Effector memory CD8-positive, alpha-beta T cell (primary cell): Measurements from ENCODE around the gene PRX.
A peak's percentile ranks its signal among the peaks of the same experiment; 100 is the strongest.
"Not testable (repeated sequence)": the region's sequence is repeated elsewhere in the genome, so short reads cannot be mapped to it uniquely, and the experiment has no call there.

Experiments
- ATAC-seq: fragments of 150-1000 bp; cut with Tn5 transposase; replicated peaks from 2 replicates; pipeline ENCODE4 v1.10.0; 2021; ENCODE audit warnings: mild to moderate bottlenecking, moderate library complexity
- DNase-seq, 3 experiments: peaks; one replicate each; pipeline ENCODE4 v3.0.0; 2021
- H3K27ac Mint-ChIP-seq, 2 donors: one replicate each; pipeline ENCODE4 v1.8.0; 2022; ENCODE audit warnings: mild to moderate bottlenecking in 2 of 2, mixed read lengths in 2 of 2, moderate library complexity in 2 of 2
- H3K27me3 Mint-ChIP-seq, 2 donors: one replicate each; pipeline ENCODE4 v1.8.0; 2022; ENCODE audit warnings: mixed read lengths in 2 of 2
- H3K36me3 Mint-ChIP-seq: one replicate; pipeline ENCODE4 v1.8.0; 2022; ENCODE audit warnings: mild to moderate bottlenecking, moderate library complexity, mixed read lengths; ENCODE audit not compliant: insufficient read depth
- H3K4me1 Mint-ChIP-seq, 2 donors: one replicate each; pipeline ENCODE4 v1.8.0; 2022; ENCODE audit warnings: low read depth in 2 of 2, mixed read lengths in 2 of 2
- H3K4me3 Mint-ChIP-seq, 2 donors: one replicate each; pipeline ENCODE4 v1.8.0; 2022; ENCODE audit warnings: mild to moderate bottlenecking in 2 of 2, mixed read lengths in 2 of 2, moderate library complexity in 2 of 2
- H3K9me3 Mint-ChIP-seq, 2 donors: one replicate each; pipeline ENCODE4 v1.8.0; 2022; ENCODE audit warnings: mixed read lengths in 2 of 2

Gene PRX

GRCh38 chr19:40416918-40417642, 3.9 kb upstream of the PRX start:
- peaks cover 0 to 2% of the 10 kb centered on the region in 2 donors for H3K27me3 Mint-ChIP-seq
- ATAC-seq (no peak), DNase-seq (no peak)
- H3K27ac Mint-ChIP-seq, result peak overlapping the region; percentile 31 to 86
- peaks cover 21% of the 10 kb centered on the region for H3K36me3 Mint-ChIP-seq
- H3K4me1 Mint-ChIP-seq, result peaks cover 14 to 17% of the 10 kb centered on the region in 2 donors
- no peak overlapping the region for H3K4me3 Mint-ChIP-seq
- no peaks in the 10 kb centered on the region for H3K9me3 Mint-ChIP-seq

GRCh38 chr19:40415768-40416167, 2.6 kb upstream of the PRX start:
- Mint-ChIP-seq H3K36me3 (peaks cover 11% of the 10 kb centered on the region), H3K27ac (no peak overlapping the region), H3K27me3 (peaks cover 0 to 12% of the 10 kb centered on the region in 2 donors), H3K4me1 (peaks cover 14 to 15% of the 10 kb centered on the region in 2 donors), H3K9me3 (no peaks in the 10 kb centered on the region), H3K4me3 (no peak overlapping the region)
- DNase-seq (no peak), ATAC-seq (no peak)

- Mint-ChIP-seq H3K4me3 (no peak overlapping the region), H3K27me3 (peaks cover 0 to 12% of the 10 kb centered on the region in 2 donors), H3K9me3 (no peaks in the 10 kb centered on the region), H3K4me1 (peaks cover 13 to 15% of the 10 kb centered on the region in 2 donors), H3K27ac (peak overlapping the region in 1 of 2 donors; percentile 23), H3K36me3 (peaks cover 4% of the 10 kb centered on the region)
- DNase-seq, result no peak
- no peak for ATAC-seq
Observed at GRCh38 chr19:40414542-40415535, 1.7 kb upstream of the PRX start.

GRCh38 chr19:40412866-40413265, 312 bp downstream of the PRX start:
- no peak for DNase-seq
- Mint-ChIP-seq H3K27me3 (peaks cover 0 to 12% of the 10 kb centered on the region in 2 donors), H3K4me1 (peaks cover 8 to 15% of the 10 kb centered on the region in 2 donors), H3K9me3 (no peaks in the 10 kb centered on the region), H3K36me3 (peaks cover 3% of the 10 kb centered on the region), H3K4me3 (no peak overlapping the region), H3K27ac (no peak overlapping the region)
- ATAC-seq, result no peak

DNA sequence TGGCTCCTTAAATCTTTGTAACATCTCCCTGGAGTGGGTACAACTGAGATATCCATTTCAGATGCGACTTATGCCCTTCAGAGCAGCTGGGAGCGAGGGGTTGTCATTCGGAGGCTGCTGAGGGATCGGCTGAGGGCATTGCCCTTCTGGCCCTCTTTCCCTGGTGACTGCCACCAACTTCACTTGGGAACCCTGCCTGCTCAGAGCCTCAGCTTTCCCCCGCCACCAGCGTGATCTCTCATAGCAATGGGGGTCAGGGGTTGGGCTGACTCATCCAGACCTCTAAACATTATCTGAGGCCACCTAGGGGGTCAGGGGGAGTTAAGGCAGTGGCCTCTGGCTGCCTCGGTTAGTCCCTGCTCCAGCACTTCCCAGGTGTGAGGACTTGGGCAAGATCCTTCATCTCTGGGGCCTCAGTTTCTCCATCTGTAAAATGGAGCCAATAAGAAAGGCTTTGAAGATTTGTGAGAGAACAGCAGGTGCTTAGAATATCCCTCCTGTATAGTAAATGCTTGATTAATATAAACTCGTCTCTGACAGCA, 1.1 kb downstream of the PRX start:
- Mint-ChIP-seq H3K27ac (no peak overlapping the region), H3K4me1 (peaks cover 3 to 14% of the 10 kb centered on the region in 2 donors), H3K4me3 (no peak overlapping the region), H3K9me3 (no peaks in the 10 kb centered on the region), H3K27me3 (peaks cover 0 to 12% of the 10 kb centered on the region in 2 donors), H3K36me3 (peaks cover 3% of the 10 kb centered on the region)
- ATAC-seq (no peak), DNase-seq (no peak)

- no peak overlapping the region for H3K27ac Mint-ChIP-seq
- H3K27me3 Mint-ChIP-seq, result peaks cover 0 to 12% of the 10 kb centered on the region in 2 donors
- DNase-seq (no peak), ATAC-seq (no peak)
- H3K9me3 Mint-ChIP-seq, result no peaks in the 10 kb centered on the region
- H3K4me1 Mint-ChIP-seq, result peaks cover 0 to 11% of the 10 kb centered on the region in 2 donors
- H3K4me3 Mint-ChIP-seq, result no peak overlapping the region
- peaks cover 3% of the 10 kb centered on the region for H3K36me3 Mint-ChIP-seq
Observed at GRCh38 chr19:40411125-40411842, 1.9 kb downstream of the PRX start.

GRCh38 chr19:40410030-40410389, 3.2 kb downstream of the PRX start:
- Mint-ChIP-seq H3K9me3 (no peaks in the 10 kb centered on the region), H3K27me3 (peaks cover 0 to 12% of the 10 kb centered on the region in 2 donors), H3K36me3 (peaks cover 3% of the 10 kb centered on the region), H3K4me1 (peaks cover 0 to 7% of the 10 kb centered on the region in 2 donors), H3K27ac (no peak overlapping the region), H3K4me3 (no peak overlapping the region)
- ATAC-seq (no peak), DNase-seq (no peak)

DNA sequence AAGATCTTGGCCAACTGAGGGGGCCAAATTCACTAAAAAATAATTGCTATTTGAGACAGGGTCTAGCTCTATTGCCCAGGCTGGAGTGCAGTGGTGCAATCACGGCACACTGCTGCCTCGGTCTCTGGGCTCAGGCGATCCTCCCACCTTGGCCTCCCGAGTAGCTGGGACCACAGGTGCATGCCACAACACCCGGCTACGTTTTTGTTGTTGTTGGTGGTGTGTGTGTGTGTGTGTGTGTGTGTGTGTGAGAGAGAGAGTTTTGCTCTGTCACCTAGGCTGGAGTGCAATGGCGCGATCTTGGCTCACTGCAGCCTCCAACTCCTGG, 4.6 kb downstream of the PRX start:
- not testable (repeated sequence) for H3K27ac Mint-ChIP-seq, DNase-seq, H3K4me3 Mint-ChIP-seq, H3K36me3 Mint-ChIP-seq, ATAC-seq, H3K9me3 Mint-ChIP-seq
- Mint-ChIP-seq H3K4me1 (peaks cover 8 to 10% of the 10 kb centered on the region in 2 donors), H3K27me3 (peaks cover 0 to 12% of the 10 kb centered on the region in 2 donors)

- H3K27me3 Mint-ChIP-seq, result peaks cover 0 to 12% of the 10 kb centered on the region in 2 donors
- H3K4me3 Mint-ChIP-seq, result peak overlapping the region; percentile 4 to 25
- ATAC-seq (no peak), DNase-seq (no peak)
- H3K27ac Mint-ChIP-seq, result peak overlapping the region in 1 of 2 donors; percentile 90
- H3K36me3 Mint-ChIP-seq, result peaks cover 3% of the 10 kb centered on the region
- H3K9me3 Mint-ChIP-seq, result no peaks in the 10 kb centered on the region
- peaks cover 13 to 14% of the 10 kb centered on the region in 2 donors for H3K4me1 Mint-ChIP-seq
Observed at GRCh38 chr19:40407714-40408597, 5.2 kb downstream of the PRX start.

DNA sequence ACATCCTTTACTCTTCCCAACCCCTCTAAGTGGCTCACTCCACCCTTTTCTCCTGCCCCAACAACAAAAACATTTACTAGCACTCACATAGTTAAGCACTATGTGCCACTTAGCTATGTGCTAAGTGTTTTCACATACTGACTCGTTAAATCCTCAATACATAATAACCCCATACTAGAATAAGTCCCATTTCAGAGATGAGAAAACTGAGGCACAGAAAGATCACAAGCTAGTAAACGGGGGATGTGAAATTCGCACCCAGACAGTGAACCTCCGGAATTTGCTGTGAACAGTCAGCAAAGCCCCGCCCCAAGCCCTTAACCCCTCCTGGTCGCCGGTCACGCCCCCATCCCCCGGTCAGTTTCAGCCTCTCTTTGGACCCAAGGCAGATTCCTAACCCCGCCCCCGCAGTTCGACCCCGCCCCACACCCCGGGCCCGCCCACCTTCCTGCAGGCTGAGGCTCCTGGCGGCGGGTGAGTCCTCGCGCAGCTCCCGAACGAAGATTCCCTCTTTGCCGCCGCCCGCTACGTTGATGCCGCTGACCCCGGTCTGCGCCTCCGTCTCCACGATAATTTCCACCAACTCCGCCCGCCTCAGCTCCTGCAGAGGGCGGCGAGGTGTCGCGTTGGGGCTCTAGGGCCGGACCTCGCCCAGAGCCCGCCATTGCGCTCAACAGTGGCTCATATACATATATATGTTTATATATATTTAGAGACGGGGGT, 9.8 kb downstream of the PRX start:
- peaks cover 18 to 19% of the 10 kb centered on the region in 2 donors for H3K4me1 Mint-ChIP-seq
- no peaks in the 10 kb centered on the region for H3K36me3 Mint-ChIP-seq
- H3K27ac Mint-ChIP-seq, result peak overlapping the region; percentile 46 to 91
- ATAC-seq (peak; percentile 66), DNase-seq (peak; percentile 66 to 73 (median 66))
- peaks cover 0 to 8% of the 10 kb centered on the region in 2 donors for H3K27me3 Mint-ChIP-seq
- no peaks in the 10 kb centered on the region for H3K9me3 Mint-ChIP-seq
- peak overlapping the region; percentile 70 to 88 for H3K4me3 Mint-ChIP-seq

DNA sequence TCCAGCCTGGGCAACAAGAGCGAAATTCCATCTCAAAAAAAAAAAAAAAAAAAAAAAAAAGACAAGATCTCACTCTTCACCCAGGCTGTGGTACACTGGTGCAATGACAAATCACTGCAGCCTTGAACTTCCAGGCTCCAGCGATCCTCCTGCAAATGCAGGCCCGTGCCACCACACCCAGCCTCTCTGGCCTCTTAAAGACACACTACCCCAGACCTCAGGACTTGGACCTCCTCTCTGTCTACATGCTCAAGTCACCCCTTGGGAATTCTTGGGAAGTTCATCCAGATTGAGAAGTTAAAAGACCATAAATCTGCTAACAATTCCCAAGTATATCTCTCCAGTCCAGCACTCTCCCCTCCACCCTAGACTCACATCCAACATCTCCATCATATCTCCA, 12.6 kb downstream of the PRX start:
- ATAC-seq, result no peak
- no peak for DNase-seq
- Mint-ChIP-seq H3K9me3 (no peaks in the 10 kb centered on the region), H3K4me3 (no peak overlapping the region), H3K27me3 (peaks cover 0 to 8% of the 10 kb centered on the region in 2 donors), H3K27ac (no peak overlapping the region), H3K36me3 (no peaks in the 10 kb centered on the region), H3K4me1 (peaks cover 14 to 18% of the 10 kb centered on the region in 2 donors)
